HG02943 (cell line): ENCODE measurements around the gene KIF26A.

Source experiments
- ATAC-seq: cut with Tn5 transposase; IDR thresholded peaks from one replicate; pipeline ENCODE4 v1.9.1; 2021; ENCODE audit warnings: mild to moderate bottlenecking, low read depth, moderate library complexity; ENCODE audit not compliant: unreplicated experiment

The KIF26A gene

DNA sequence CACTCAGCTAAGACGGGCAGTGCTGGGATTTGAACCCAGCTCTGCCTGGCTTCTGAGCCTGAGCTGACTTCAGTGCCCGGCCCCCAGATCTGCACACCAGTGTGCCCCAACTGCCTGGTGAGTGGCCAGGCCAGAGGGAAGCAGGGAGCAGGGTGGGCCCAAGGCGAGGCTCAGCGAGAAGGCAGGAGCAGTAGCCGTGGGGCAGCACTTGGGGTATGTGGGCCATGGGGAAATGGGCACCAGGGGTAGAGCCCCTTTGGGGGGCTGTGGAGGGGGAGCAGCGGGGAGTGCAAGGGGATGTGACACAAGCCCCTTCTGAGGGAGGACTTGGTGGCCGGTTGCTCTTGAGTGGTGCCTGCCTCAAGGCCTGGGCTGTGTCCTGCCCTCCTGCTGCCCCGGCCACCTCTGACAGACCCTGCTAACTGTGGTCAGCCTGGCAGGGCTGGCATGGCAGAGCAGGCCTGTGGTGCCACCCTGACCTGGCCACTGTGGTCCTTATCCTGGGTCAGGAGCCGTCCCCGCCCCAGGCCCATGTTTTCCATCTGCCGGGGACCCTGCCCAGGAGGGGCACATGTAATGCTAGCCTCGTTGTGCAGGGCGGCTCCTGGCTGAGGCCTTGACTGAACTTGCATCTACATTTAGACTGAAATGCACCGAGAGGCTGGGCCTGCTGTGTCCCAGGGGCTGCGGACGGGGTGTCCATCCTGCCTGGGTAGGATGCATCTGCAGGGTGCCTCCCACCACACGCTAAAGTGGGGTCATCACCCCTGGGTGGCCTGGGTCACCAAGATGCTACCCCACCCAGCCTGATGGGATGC, 90.5 kb downstream of the KIF26A start:
- ATAC-seq, result no peak

DNA sequence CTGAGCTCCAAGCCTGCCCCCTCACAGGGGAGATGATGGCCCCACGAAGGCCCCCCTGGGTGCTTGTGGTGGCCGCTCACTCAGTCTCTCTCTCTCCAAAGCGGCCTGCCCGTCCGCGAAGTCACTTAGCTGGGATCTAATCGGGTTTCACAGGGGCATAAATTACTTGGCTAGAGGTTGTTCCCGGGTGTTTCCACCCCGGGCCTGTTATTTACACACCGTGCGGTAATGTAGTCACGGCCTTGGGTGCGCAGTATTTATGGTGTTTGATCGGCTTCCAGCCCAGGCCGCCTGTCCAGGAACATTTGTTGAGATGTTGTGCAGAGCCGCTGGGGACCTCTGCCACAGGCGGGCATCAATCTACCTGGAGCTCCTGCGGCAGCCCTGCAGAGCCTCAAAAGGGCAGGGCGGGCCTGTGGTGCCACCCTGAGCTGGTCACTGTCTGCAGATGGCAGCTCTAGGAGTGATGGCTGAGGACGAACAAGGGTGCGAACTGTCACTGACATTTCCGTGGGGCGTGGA, 91.2 kb downstream of the KIF26A start:
- no peak for ATAC-seq

DNA sequence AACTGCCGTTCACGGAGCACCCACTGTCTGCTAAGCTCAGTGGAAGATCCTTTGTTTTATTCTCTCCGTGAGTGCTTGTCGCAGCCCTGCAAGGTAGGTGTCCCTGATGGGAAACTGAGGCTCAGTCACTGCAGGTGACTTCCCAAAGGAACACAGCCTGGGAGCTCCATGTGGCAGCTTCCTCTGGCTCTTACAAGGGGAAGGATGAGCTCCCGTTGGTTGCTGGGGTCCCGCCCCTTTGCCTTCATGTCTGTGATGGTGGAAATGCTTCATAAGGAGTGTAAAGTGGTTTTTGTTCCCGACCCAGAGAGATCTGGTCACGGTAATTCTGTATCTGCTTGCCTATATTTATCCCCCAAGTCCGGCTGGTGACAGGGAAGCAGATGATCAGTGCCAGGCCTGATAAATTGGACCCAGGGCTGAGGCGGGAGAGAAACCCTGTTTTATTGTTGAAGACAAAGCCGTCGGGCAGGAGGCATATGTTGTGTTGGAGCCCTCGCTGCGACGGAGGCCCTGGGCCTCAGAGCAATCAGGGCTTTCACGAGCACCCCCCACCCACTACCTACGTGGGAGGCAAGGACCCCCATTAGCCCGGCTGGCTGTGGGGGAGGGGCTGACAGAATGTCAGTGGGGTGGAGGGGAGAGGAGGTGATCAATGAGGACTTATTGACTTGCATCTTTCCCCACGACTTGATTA, 91.9 kb downstream of the KIF26A start:
- ATAC-seq, result no peak
